NCI-H82 treated with DMSO at 0.1 percent for 48 hours (cell line): ENCODE results near the gene SELE.

ENCODE experiments used
- DNase-seq: peaks from one replicate; lab custom pipeline; 2025; ENCODE audit not compliant: unreplicated experiment; lab: John Stamatoyannopoulos, UW

The SELE gene

GRCh38 chr1:169733924-169734323 lies at the start of gene SELE:
Gene SELE (minus strand): TSS chr1:169734079. CDS start chr1:169733612, 467 bp downstream.
- DNase-seq = no peak

GRCh38 chr1:169782596-169782995 lies 48.7 kb upstream of the SELE start:
- no peak for DNase-seq

GRCh38 chr1:169779970-169780369 lies 46.1 kb upstream of the SELE start:
- no peak for DNase-seq

DNA sequence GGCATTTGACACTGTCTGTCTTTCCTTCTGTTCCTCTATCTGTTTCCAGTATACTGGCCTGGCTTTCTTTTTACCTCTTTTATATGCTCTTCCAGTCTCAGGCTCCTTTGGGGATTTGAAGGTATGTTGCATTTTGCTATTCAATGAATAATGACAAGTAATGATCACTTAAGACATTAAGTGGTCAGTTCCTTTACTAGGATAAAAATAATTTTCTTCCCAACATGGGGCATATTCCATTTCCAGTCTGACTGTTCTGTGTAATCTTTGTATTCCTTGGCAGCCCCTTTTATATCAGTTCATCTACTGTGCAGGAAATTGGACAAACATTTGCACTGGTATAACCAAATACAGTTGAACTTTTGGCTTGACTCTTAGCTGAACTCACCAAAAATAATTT lies 45.3 kb upstream of the SELE start:
- no peak for DNase-seq

GRCh38 chr1:169776440-169776839 lies 42.6 kb upstream of the SELE start:
- DNase-seq = no peak

GRCh38 chr1:169768161-169768560 lies 34.3 kb upstream of the SELE start:
- DNase-seq = no peak

DNA sequence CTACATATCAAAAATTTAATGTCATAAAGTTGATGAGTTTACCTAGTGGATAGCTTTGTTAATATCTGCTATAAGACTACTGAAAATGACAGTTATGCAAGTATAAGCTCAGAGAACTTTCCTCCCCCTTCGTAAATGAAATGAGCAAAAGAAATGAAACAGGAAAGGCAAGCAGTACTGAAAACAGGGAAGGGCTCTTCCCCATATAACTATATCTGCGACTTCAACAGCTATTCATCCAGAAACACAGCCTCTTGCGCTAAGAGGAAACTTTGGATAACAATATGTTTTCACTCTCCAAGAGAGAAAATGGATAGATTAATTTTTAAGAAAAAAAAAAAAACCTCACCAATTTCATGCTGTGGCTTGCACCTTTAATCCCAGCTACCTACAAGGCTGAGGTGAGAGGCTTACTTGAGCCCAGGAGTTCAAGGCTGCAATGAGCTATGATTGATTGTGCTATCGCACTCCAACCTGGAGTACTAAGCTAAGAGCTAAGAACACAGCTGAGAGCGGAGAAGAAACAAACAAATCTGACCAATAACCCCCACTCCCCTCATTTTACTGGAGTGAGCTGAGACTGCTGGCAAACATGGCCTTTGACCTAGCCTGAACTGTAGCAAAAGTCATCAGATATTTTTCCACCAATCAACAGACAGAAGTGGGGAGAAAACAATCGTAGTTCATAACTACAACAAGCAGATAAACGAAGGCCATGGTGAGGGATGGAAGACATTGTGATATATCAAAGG lies 31.9 kb upstream of the SELE start:
- DNase-seq = no peak

GRCh38 chr1:169764919-169765318 lies 31.0 kb upstream of the SELE start:
- DNase-seq = no peak

- DNase-seq = no peak
These were observed 28.8 kb upstream of the SELE start for GRCh38 chr1:169762699-169763098.

GRCh38 chr1:169759038-169759437 lies 25.2 kb upstream of the SELE start:
- no peak for DNase-seq

DNA sequence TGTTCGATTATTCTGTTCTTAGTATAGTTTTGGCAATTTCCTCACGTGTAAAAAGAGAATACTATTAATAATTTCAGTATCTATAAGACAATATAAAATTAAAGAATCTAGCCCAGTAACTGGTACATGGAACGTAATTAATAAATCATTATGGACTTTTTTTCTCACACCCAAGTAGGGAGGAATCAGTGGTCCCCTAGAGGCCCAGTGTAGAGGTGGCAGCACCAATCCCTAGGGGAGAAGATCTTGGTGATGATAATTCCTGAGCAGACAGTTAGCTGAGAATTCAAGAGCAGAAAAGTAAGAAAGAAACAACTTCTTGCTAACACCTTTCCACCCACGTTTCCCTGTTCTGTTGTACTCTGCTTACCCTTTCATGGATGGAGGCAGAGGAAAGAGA lies 19.7 kb upstream of the SELE start:
- DNase-seq = no peak

DNA sequence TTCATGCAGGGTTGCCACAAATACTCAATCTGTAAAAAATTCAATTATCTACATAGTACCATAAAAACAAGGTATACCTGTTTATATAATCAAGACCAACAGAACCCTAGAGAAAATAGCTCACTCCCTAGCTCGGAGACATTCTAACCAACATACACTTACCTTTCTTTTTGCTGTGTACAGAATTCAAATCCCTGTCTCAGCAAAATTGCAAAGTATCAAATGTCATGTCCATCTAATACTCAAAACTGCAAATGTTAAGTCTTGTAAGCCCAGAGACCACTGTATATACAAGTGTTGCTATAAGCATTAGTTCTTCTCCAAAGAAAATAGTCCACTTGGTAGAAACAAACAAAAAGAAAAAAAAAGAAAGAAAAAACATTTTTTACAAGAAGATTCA lies 16.2 kb upstream of the SELE start:
- no peak for DNase-seq

GRCh38 chr1:169746550-169746949 lies 12.7 kb upstream of the SELE start:
- no peak for DNase-seq

DNA sequence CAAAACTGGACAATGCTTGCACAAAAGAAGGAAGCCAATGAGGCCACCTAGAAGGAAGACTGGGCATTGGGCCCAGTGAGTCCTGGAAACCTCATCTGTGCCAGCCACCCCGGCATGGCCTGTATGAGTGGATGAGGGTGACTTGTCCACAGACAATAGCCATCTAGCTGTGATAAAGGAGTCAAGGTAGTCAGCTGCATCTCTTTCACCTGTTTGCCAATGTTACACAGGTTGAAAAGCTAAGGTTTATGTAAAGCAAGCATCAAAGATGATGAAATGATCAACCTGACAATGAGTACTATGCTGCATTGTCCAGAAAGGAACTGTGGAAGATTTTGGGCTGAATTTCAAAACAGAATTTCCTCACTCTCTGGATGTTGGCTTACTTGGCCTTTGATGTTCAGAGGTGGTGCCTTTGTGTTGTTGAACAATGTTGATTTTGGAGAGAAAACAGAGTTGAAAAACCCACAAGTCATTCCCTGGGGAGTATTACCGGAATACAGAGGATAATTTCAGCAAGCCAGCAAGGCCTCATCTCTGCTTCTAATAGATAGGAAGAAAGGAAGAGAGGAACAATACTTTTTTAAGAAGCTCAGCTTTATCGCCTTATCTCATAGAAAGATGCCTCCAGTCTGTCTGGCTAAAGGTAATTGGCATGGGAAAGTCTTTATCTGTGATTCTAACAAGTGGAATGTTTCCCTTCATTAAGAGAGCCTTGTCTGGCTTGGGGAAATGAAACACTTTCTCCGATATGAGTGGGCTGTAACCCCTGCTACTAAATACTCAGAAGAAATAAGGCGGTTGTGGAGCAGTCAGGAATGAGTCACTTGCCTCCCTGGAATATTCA lies 11.4 kb upstream of the SELE start:
- DNase-seq = no peak

- no peak for DNase-seq
These were observed 8.0 kb upstream of the SELE start for GRCh38 chr1:169741666-169742394.

GRCh38 chr1:169739980-169740379 lies 6.1 kb upstream of the SELE start:
- no peak for DNase-seq

- no peak for DNase-seq
These were observed 2.4 kb downstream of the SELE start for GRCh38 chr1:169731446-169731845.

GRCh38 chr1:169729991-169730390 lies 3.9 kb downstream of the SELE start:
- DNase-seq = no peak

- DNase-seq = no peak
These were observed 6.6 kb downstream of the SELE start for GRCh38 chr1:169727307-169727706.

GRCh38 chr1:169726851-169727250 lies 7.0 kb downstream of the SELE start:
- DNase-seq = no peak

- DNase-seq = no peak
These were observed 7.9 kb downstream of the SELE start for GRCh38 chr1:169725930-169726329.

DNA sequence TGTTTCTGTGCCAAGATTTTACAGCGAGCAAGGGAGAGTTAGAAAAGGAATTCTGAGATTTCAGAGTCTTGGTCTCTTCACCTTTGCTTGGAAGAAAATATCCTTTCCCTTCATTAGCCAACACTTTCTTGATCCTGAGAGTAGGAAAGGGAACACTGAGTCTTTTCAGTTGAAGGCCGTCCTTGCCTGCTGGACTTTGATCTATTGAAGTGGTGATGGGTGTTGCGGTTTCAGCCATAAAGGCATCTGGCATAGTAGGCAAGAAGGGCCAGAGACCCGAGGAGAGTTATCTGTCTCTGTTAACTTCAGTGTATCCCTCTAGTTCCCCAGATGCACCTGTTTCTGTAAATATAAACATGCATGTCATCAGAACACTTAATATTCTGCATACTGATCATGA lies 9.7 kb downstream of the SELE start:
- no peak for DNase-seq
